IMR-90 (cell line): ENCODE measurements around the gene DIP2C. TPM values are rescaled to one million over a fixed set of nuclear protein-coding genes. Genes with fewer than 3 reads are reported as not detected.

Source experiments
- ATAC-seq: fragments of 200-7000 bp; cut with Tn5 transposase; 2 replicates; pipeline ENCODE4 v1.9.1; 2020; ENCODE audit warnings: low read depth, mild to moderate bottlenecking, moderate library complexity
- BruUV-seq: library from RNA; stranded (reverse); fragments of 400-500 nt; replicated peaks from 2 replicates; lab custom pipeline; 2021; lab: Mats Ljungman, UMichigan
- CTCF ChIA-PET: fragments of 300-600 bp; formaldehyde crosslinking; extraction: SDS; loops from one replicate; lab custom pipeline; 2021; ENCODE audit warnings: antibody characterized with exemption; lab: Yijun Ruan, JAX
- POLR2A ChIA-PET: fragments of 300-600 bp; sonication (Branson Sonifier 250); formaldehyde crosslinking; loops from one replicate; lab custom pipeline; 2022; ENCODE audit warnings: antibody characterized with exemption; ENCODE audit not compliant: unreplicated experiment; lab: Charles Lee
- DNase-seq: peaks from one replicate; pipeline ENCODE4 v3.0.0; 2013
- H2AFZ ChIP-seq: replicated peaks from 2 replicates; pipeline ENCODE3; 2013; ENCODE audit warnings: low read length, mild to moderate bottlenecking; ENCODE audit not compliant: poor library complexity
- H2AK5ac ChIP-seq: 2 replicates; pipeline ENCODE4 v1.6.1; 2013; ENCODE audit warnings: low read depth, low read length, inconsistent platforms
- H2AK9ac ChIP-seq: replicated peaks from 2 replicates; pipeline ENCODE3; 2013; ENCODE audit warnings: mild to moderate bottlenecking, low read depth, low read length, moderate library complexity; ENCODE audit not compliant: poor library complexity
- H2BK120ac ChIP-seq: 2 replicates; pipeline ENCODE4 v1.6.1; 2013; ENCODE audit warnings: low read depth, low read length, inconsistent platforms
- H2BK15ac ChIP-seq: 3 replicates; pipeline ENCODE4 v1.6.1; 2013; ENCODE audit warnings: low read depth, low read length, inconsistent platforms
- H2BK20ac ChIP-seq: 2 replicates; pipeline ENCODE4 v1.6.1; 2013; ENCODE audit warnings: low read depth, mild to moderate bottlenecking, inconsistent platforms, low read length, moderate library complexity
- H2BK5ac ChIP-seq: 2 replicates; pipeline ENCODE4 v1.6.1; 2013; ENCODE audit warnings: mild to moderate bottlenecking, low read depth, low read length, inconsistent platforms; ENCODE audit not compliant: poor library complexity, severe bottlenecking
- H3K14ac ChIP-seq: replicated peaks from 2 replicates; pipeline ENCODE4 v1.6.1; 2013; ENCODE audit warnings: low read depth, low read length, inconsistent platforms
- H3K18ac ChIP-seq: 2 replicates; pipeline ENCODE4 v1.6.1; 2013; ENCODE audit warnings: low read depth, low read length, control low read depth
- H3K23ac ChIP-seq: 2 replicates; pipeline ENCODE4 v1.6.1; 2013; ENCODE audit warnings: low read depth, low read length, inconsistent platforms
- H3K27ac ChIP-seq: 2 replicates; pipeline ENCODE4 v1.5.1; 2013; ENCODE audit warnings: mild to moderate bottlenecking, control low read depth, low read length; ENCODE audit not compliant: insufficient read depth
- H3K27me3 ChIP-seq: 2 replicates; pipeline ENCODE4 v1.6.1; 2013; ENCODE audit warnings: low read length; ENCODE audit not compliant: control insufficient read depth, insufficient read depth
- H3K36me3 ChIP-seq: 2 replicates; pipeline ENCODE4 v1.6.1; 2013; ENCODE audit warnings: low read length, mixed read lengths; ENCODE audit not compliant: control insufficient read depth, insufficient read depth
- H3K4ac ChIP-seq: 2 replicates; pipeline ENCODE4 v1.6.1; 2013; ENCODE audit warnings: low read depth, low read length, inconsistent platforms
- H3K4me1 ChIP-seq: 2 replicates; pipeline ENCODE4 v1.6.1; 2013; ENCODE audit warnings: low read length, mixed read lengths; ENCODE audit not compliant: control insufficient read depth, insufficient read depth
- H3K4me2 ChIP-seq: 2 replicates; pipeline ENCODE4 v1.6.1; 2013; ENCODE audit warnings: low read depth, mild to moderate bottlenecking, control low read depth, low read length, moderate library complexity
- H3K4me3 ChIP-seq: 2 replicates; pipeline ENCODE4 v1.5.1; 2013; ENCODE audit warnings: low read depth, mild to moderate bottlenecking, control low read depth, low read length, moderate library complexity; ENCODE audit not compliant: insufficient read depth
- H3K56ac ChIP-seq: 2 replicates; pipeline ENCODE4 v1.6.1; 2013; ENCODE audit warnings: low read length, inconsistent platforms; ENCODE audit not compliant: insufficient read depth; ENCODE audit errors: extremely low read depth
- H3K79me1 ChIP-seq, 2 experiments: 2 replicates each; pipeline ENCODE4 v1.6.1; 2013; ENCODE audit warnings: low read length in 2 of 2, inconsistent platforms in 1 of 2, low read depth in 1 of 2
- H3K9ac ChIP-seq: 2 replicates; pipeline ENCODE4 v1.6.1; 2013; ENCODE audit warnings: low read depth, low read length, control low read depth
- H3K9me1 ChIP-seq: 2 replicates; pipeline ENCODE4 v1.6.1; 2013; ENCODE audit warnings: low read length, inconsistent platforms; ENCODE audit not compliant: insufficient read depth
- H3K9me3 ChIP-seq: 2 replicates; pipeline ENCODE4 v1.6.1; 2013; ENCODE audit warnings: low read length; ENCODE audit not compliant: control insufficient read depth, insufficient read depth
- H4K20me1 ChIP-seq: 2 replicates; pipeline ENCODE4 v1.6.1; 2013; ENCODE audit warnings: low read length, inconsistent platforms; ENCODE audit not compliant: insufficient read depth
- H4K5ac ChIP-seq: 2 replicates; pipeline ENCODE4 v1.6.1; 2013; ENCODE audit warnings: mild to moderate bottlenecking, low read depth, low read length, control low read depth
- H4K8ac ChIP-seq, 2 experiments: 2 replicates each; pipeline ENCODE4 v1.6.1; 2013; ENCODE audit warnings: low read depth in 2 of 2, low read length in 2 of 2, control low read depth in 1 of 2, inconsistent platforms in 1 of 2
- H4K91ac ChIP-seq: 2 replicates; pipeline ENCODE4 v1.6.1; 2013; ENCODE audit warnings: low read depth, low read length, inconsistent platforms; ENCODE audit not compliant: insufficient read depth
- BHLHE40 ChIP-seq: fragments of 150-350 bp; IDR thresholded peaks from 2 replicates; pipeline ENCODE4 v1.6.1; 2016; ENCODE audit warnings: mild to moderate bottlenecking, low read depth, low read length
- CEBPB ChIP-seq: IDR thresholded peaks from 2 replicates; pipeline ENCODE4 v1.6.1; 2012; ENCODE audit warnings: low read depth, low read length, improper control_type of control experiment
- CHD1 ChIP-seq: IDR thresholded peaks from 2 replicates; pipeline ENCODE4 v1.6.1; 2012; ENCODE audit warnings: low read depth, low read length, improper control_type of control experiment
- FOS ChIP-seq: fragments of 150-350 bp; IDR thresholded peaks from 2 replicates; pipeline ENCODE4 v1.6.1; 2016; ENCODE audit warnings: low read depth, low read length
- MAFK ChIP-seq: IDR thresholded peaks from 2 replicates; pipeline ENCODE4 v1.6.1; 2012; ENCODE audit warnings: low read depth, low read length, improper control_type of control experiment
- MAZ ChIP-seq: IDR thresholded peaks from 2 replicates; pipeline ENCODE4 v1.6.1; 2012; ENCODE audit warnings: low read depth, mild to moderate bottlenecking, low read length, improper control_type of control experiment, moderate library complexity, borderline replicate concordance
- MXI1 ChIP-seq: IDR thresholded peaks from 2 replicates; pipeline ENCODE4 v1.6.1; 2012; ENCODE audit warnings: low read depth, mild to moderate bottlenecking, low read length, moderate library complexity, borderline replicate concordance
- NFE2L2 ChIP-seq: fragments of 150-350 bp; IDR thresholded peaks from 2 replicates; pipeline ENCODE4 v1.6.1; 2016; ENCODE audit warnings: low read depth, mild to moderate bottlenecking, low read length
- POLR2A ChIP-seq: IDR thresholded peaks from 2 replicates; pipeline ENCODE4 v1.6.1; 2012; ENCODE audit warnings: mild to moderate bottlenecking, low read depth, low read length
- RAD21 ChIP-seq: IDR thresholded peaks from 2 replicates; pipeline ENCODE4 v1.6.1; 2012; ENCODE audit warnings: low read length, improper control_type of control experiment
- RCOR1 ChIP-seq: IDR thresholded peaks from 2 replicates; pipeline ENCODE4 v1.6.1; 2012; ENCODE audit warnings: mild to moderate bottlenecking, low read length, improper control_type of control experiment; ENCODE audit not compliant: insufficient replicate concordance
- RFX5 ChIP-seq: IDR thresholded peaks from 2 replicates; pipeline ENCODE4 v1.8.0; 2012; ENCODE audit warnings: low read depth, mild to moderate bottlenecking, low read length, moderate library complexity
- SMC3 ChIP-seq: fragments of 150-350 bp; IDR thresholded peaks from 2 replicates; pipeline ENCODE4 v1.6.1; 2016; ENCODE audit warnings: low read depth, mild to moderate bottlenecking, antibody characterized with exemption, low read length, moderate library complexity
- WGBS, 2 experiments: methylation state at CpG; one replicate each; pipeline versions ENCODE4 v1.1.5 to v1.1.7; 2013; ENCODE audit warnings: missing lambda C conversion rate in 2 of 2; ENCODE audit not compliant: insufficient read length in 1 of 2; ENCODE audit errors: extremely low coverage in 2 of 2; 5-methylcytosine and 5-hydroxymethylcytosine counted together
- dilution Hi-C: fragments of 300-500 bp; cut with HindIII; formaldehyde crosslinking; loops from one replicate; pipeline ENCODE4 v1.14.3; 2018; ENCODE audit warnings: low sequenced_read_pairs; ENCODE audit not compliant: unreplicated experiment
- in situ Hi-C: fragments of 300-500 bp; cut with MboI; formaldehyde crosslinking; loops from 3 replicates; pipeline ENCODE4 v1.14.3; 2019; ENCODE audit warnings: low sequenced_read_pairs, inconsistent platforms, mixed read lengths
- intact Hi-C: fragments of 100-400 bp; cut with micrococcal nuclease; formaldehyde crosslinking; loops from 2 replicates; pipeline ENCODE4 v1.10.0; 2022
- polyA plus RNA-seq, 3 experiments: library from polyadenylated mRNA; depleted of rRNA; stranded (reverse); fragments of >200 nt; gene quantifications; 2 replicates each; pipeline ENCODE4 v1.2.3, GENCODE V29; 2012; ENCODE audit warnings: low replicate concordance in 1 of 3
- total RNA-seq: library from RNA; depleted of rRNA; stranded (reverse); fragments of >200 nt; gene quantifications from 2 replicates; pipeline ENCODE4 v1.2.3, GENCODE V29; 2012
- TF ChIP-seq, protein P1 (sequence below): fragments of 150-350 bp; IDR thresholded peaks from 2 replicates; pipeline ENCODE4 v1.6.1; 2017; ENCODE audit warnings: mild to moderate bottlenecking, antibody characterized with exemption, low read length, low read depth
- TF ChIP-seq, protein P2 (sequence below): conservative IDR thresholded peaks from 2 replicates; pipeline ENCODE4 v1.5.1; 2012; ENCODE audit warnings: mild to moderate bottlenecking, low read depth, low read length, improper control_type of control experiment
- TF ChIP-seq, protein P3 (sequence below): fragments of 150-350 bp; IDR thresholded peaks from 2 replicates; pipeline ENCODE4 v1.6.1; 2016; ENCODE audit warnings: low read depth, mild to moderate bottlenecking, low read length, moderate library complexity, borderline replicate concordance

DIP2C gene
- total and polyA plus RNA-seq, 2 of the 4 experiments (the other 2 are of a cell fraction) = 8.6 to 17.3 TPM

DNA sequence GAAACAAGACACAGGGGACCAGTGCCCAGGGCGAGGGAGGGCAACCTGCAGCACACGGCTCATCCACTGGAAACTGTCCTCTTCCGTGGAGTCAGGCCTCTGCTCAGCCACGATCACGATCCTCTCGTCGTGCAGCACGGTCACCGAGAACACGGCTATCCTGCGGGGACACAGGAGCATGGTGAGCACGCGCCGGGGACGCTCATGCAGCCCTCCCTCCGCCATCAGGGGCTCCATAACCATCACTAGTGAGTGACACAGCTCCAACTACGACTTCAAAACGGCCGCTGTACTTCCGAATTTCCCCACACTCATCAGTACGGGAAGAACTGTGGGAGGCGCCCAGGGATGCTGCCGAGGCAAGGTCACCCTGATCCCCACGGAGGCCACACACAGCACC is 326.3 kb downstream of the DIP2C start:
- intact Hi-C loops = no loop called here
- no peaks in the 10 kb centered on the region for H3K4me1 ChIP-seq
- H3K27me3 ChIP-seq = no peaks in the 10 kb centered on the region
- peaks cover 64% of the 10 kb centered on the region for H3K36me3 ChIP-seq
- no peak overlapping the region for H2BK5ac ChIP-seq
- H3K18ac ChIP-seq = no peak overlapping the region
- no peak overlapping the region for H2BK120ac ChIP-seq
- peaks cover 9 to 15% of the 10 kb centered on the region in 2 experiments; a peak in 3 of 4 replicates for H3K79me1 ChIP-seq
- H3K9ac ChIP-seq = no peak overlapping the region
- ATAC-seq (no peak), DNase-seq (no peak)
- POLR2A ChIA-PET = no interaction called here
- no peak overlapping the region for H3K23ac ChIP-seq
- no peak overlapping the region for H2AK5ac ChIP-seq
- H3K14ac ChIP-seq = no peak overlapping the region
- no peak overlapping the region for H2AFZ ChIP-seq
- H3K56ac ChIP-seq = no peak overlapping the region
- no peak overlapping the region for H4K5ac ChIP-seq
- H2AK9ac ChIP-seq = no peak overlapping the region
- no peak overlapping the region for H4K91ac ChIP-seq
- H3K9me3 ChIP-seq = no peaks in the 10 kb centered on the region
- H3K4me2 ChIP-seq = no peak overlapping the region
- CTCF ChIA-PET = no interaction called here
- H2BK15ac ChIP-seq = no peak overlapping the region
- TF ChIP-seq, protein P1, sequence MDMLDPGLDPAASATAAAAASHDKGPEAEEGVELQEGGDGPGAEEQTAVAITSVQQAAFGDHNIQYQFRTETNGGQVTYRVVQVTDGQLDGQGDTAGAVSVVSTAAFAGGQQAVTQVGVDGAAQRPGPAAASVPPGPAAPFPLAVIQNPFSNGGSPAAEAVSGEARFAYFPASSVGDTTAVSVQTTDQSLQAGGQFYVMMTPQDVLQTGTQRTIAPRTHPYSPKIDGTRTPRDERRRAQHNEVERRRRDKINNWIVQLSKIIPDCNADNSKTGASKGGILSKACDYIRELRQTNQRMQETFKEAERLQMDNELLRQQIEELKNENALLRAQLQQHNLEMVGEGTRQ = no peak
- TF ChIP-seq POLR2A (no peak), RAD21 (no peak), CHD1 (no peak), CEBPB (no peak), BHLHE40 (no peak), MAFK (no peak), RCOR1 (no peak), MAZ (no peak), FOS (no peak), NFE2L2 (no peak), RFX5 (no peak), MXI1 (no peak), SMC3 (no peak)
- TF ChIP-seq, protein P2, sequence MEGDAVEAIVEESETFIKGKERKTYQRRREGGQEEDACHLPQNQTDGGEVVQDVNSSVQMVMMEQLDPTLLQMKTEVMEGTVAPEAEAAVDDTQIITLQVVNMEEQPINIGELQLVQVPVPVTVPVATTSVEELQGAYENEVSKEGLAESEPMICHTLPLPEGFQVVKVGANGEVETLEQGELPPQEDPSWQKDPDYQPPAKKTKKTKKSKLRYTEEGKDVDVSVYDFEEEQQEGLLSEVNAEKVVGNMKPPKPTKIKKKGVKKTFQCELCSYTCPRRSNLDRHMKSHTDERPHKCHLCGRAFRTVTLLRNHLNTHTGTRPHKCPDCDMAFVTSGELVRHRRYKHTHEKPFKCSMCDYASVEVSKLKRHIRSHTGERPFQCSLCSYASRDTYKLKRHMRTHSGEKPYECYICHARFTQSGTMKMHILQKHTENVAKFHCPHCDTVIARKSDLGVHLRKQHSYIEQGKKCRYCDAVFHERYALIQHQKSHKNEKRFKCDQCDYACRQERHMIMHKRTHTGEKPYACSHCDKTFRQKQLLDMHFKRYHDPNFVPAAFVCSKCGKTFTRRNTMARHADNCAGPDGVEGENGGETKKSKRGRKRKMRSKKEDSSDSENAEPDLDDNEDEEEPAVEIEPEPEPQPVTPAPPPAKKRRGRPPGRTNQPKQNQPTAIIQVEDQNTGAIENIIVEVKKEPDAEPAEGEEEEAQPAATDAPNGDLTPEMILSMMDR = no peak
- TF ChIP-seq, protein P3, sequence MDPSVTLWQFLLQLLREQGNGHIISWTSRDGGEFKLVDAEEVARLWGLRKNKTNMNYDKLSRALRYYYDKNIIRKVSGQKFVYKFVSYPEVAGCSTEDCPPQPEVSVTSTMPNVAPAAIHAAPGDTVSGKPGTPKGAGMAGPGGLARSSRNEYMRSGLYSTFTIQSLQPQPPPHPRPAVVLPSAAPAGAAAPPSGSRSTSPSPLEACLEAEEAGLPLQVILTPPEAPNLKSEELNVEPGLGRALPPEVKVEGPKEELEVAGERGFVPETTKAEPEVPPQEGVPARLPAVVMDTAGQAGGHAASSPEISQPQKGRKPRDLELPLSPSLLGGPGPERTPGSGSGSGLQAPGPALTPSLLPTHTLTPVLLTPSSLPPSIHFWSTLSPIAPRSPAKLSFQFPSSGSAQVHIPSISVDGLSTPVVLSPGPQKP = no peak
- no peaks in the 10 kb centered on the region for H4K20me1 ChIP-seq
- H3K4me3 ChIP-seq = no peak overlapping the region
- peaks cover 8% of the 10 kb centered on the region; the same call in 1 of the 2 replicates for H3K9me1 ChIP-seq
- no peak overlapping the region for H2BK20ac ChIP-seq
- no peak overlapping the region for H3K4ac ChIP-seq
- dilution Hi-C loops = no loop called here
- BruUV-seq = no TSS peak
- in situ Hi-C loops = no loop called here
- 98% methylated on average over 11 of the region's 24 CpGs; no CpG with 5 or more reads in 1 of the 2 experiments for WGBS, 2 experiments
- no peak overlapping the region for H4K8ac ChIP-seq
- H3K27ac ChIP-seq = no peak overlapping the region
